ENCODE results near the gene C11orf86.

GRCh38 chr11:66967670-66968425 lies 7.3 kb upstream of the C11orf86 start:
- TF ChIP-seq CTCF (IDR thresholded peaks at IDR 0.05), result no peak
- no peak for TF ChIP-seq POLR2AphosphoS5 (IDR thresholded peaks at IDR 0.05; ENCODE audit: insufficient read depth in 1 of 2, low read depth in 1 of 2)
- TF ChIP-seq POLR2A (IDR thresholded peaks at IDR 0.05), result no peak

All from vagina (tissue), 2 donors.